Muscle of back (tissue), 11 donors: ENCODE results near the gene TXNRD2. TPM values are rescaled to one million over a fixed set of nuclear protein-coding genes. Genes with fewer than 3 reads are reported as not detected.
"Not testable (repeated sequence)": the region's sequence is repeated elsewhere in the genome, so short reads cannot be mapped to it uniquely, and the experiment has no call there.

Experiments
- DNase-seq, 3 donors: peaks; one replicate each; pipeline versions ENCODE4 v3.0.0 to v3.0.0-alpha.2; 2013
- polyA plus RNA-seq, 10 donors: library from polyadenylated mRNA; unstranded; fragments of 120-200 nt; gene quantifications; one replicate each; pipeline ENCODE4 v1.2.1, GENCODE V29; 2013; ENCODE audit not compliant: insufficient read length in 10 of 10

The TXNRD2 gene
- polyA plus RNA-seq, 10 donors, result 13.0 to 19.2 (median 15.0) TPM

GRCh38 chr22:19891317-19892256, 50.0 kb downstream of the TXNRD2 start:
- peak in 2 of 3 donors; percentile 62 to 79 for DNase-seq

- DNase-seq, result no peak
Measured at GRCh38 chr22:19890502-19891316, 50.9 kb downstream of the TXNRD2 start.

GRCh38 chr22:19889951-19890350, 51.7 kb downstream of the TXNRD2 start:
- no peak for DNase-seq

- no peak for DNase-seq
Measured at GRCh38 chr22:19888131-19888746, 53.4 kb downstream of the TXNRD2 start.

GRCh38 chr22:19887256-19887985, 54.2 kb downstream of the TXNRD2 start:
- DNase-seq, result no peak

- peak in 1 of 3 donors; percentile 71 for DNase-seq
Measured at GRCh38 chr22:19886605-19887255, 54.9 kb downstream of the TXNRD2 start.

GRCh38 chr22:19885841-19886592, 55.6 kb downstream of the TXNRD2 start:
- DNase-seq, result no peak

- no peak for DNase-seq
Measured at GRCh38 chr22:19884954-19885751, 56.5 kb downstream of the TXNRD2 start.

GRCh38 chr22:19884161-19884953, 57.3 kb downstream of the TXNRD2 start:
- no peak for DNase-seq

GRCh38 chr22:19883446-19883845, 58.2 kb downstream of the TXNRD2 start:
- not testable (repeated sequence) for DNase-seq

- no peak for DNase-seq
Measured at GRCh38 chr22:19882446-19883381, 58.9 kb downstream of the TXNRD2 start.

- DNase-seq, result peak; percentile 79 to 94 (median 92)
Measured at GRCh38 chr22:19880786-19881569, 60.6 kb downstream of the TXNRD2 start.

- DNase-seq, result no peak
Measured at GRCh38 chr22:19879992-19880785, 61.4 kb downstream of the TXNRD2 start.

- peak in 1 of 3 donors; percentile 13 for DNase-seq
Measured at GRCh38 chr22:19879643-19879991, 62.0 kb downstream of the TXNRD2 start.

- DNase-seq, result peak in 1 of 3 donors; percentile 14
Measured at GRCh38 chr22:19879246-19879570, 62.4 kb downstream of the TXNRD2 start.
